Stomach (tissue), 4 donors: ENCODE data around the gene AMT.

Experiments
- POLR2A ChIP-seq, 4 donors: fragments of 450-650 bp; IDR thresholded peaks; one replicate each; pipeline ENCODE4 v1.6.1; 2016; ENCODE audit warnings: antibody characterized with exemption in 4 of 4, control low read depth in 2 of 4, mild to moderate bottlenecking in 1 of 4, moderate library complexity in 1 of 4
- TF ChIP-seq, protein P1 (sequence below), 7 experiments: fragments of 450-650 bp in 4 of 7; fragments of 200-600 bp in 3 of 7; sonication (generic) in 3 of 7; IDR thresholded peaks; one replicate each; pipeline ENCODE4 v1.5.1; 2016 to 2019; ENCODE audit warnings: antibody characterized with exemption in 7 of 7, control low read depth in 2 of 7, mild to moderate bottlenecking in 1 of 7

DNA sequence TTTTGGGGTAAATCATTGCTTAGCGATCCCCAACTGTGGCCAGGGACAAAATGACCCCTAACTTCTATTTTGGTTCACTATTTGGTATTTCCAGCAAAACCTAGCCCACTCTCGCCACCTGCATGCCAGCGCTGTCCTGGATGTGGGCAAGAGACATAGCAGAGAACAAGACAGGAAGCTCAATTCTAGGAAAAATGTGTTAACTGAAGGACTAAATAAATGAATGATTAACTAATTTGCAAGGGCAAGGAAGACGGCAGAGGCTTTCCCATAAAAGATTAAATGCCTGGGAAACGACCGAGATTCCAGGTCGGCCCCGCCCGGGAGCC is 6.4 kb upstream of the AMT start:
- TF ChIP-seq, protein P1, sequence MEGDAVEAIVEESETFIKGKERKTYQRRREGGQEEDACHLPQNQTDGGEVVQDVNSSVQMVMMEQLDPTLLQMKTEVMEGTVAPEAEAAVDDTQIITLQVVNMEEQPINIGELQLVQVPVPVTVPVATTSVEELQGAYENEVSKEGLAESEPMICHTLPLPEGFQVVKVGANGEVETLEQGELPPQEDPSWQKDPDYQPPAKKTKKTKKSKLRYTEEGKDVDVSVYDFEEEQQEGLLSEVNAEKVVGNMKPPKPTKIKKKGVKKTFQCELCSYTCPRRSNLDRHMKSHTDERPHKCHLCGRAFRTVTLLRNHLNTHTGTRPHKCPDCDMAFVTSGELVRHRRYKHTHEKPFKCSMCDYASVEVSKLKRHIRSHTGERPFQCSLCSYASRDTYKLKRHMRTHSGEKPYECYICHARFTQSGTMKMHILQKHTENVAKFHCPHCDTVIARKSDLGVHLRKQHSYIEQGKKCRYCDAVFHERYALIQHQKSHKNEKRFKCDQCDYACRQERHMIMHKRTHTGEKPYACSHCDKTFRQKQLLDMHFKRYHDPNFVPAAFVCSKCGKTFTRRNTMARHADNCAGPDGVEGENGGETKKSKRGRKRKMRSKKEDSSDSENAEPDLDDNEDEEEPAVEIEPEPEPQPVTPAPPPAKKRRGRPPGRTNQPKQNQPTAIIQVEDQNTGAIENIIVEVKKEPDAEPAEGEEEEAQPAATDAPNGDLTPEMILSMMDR (IDR thresholded peaks at IDR 0.05), result no peak
- no peak for TF ChIP-seq POLR2A (IDR thresholded peaks at IDR 0.05)
